Small intestine (tissue), 7 donors: ENCODE measurements around the gene JPT1. TPM values are rescaled to one million over a fixed set of nuclear protein-coding genes. Genes with fewer than 3 reads are reported as not detected.

Experiments
- DNase-seq, 2 donors: peaks; one replicate each; pipeline versions ENCODE4 v3.0.0 to v3.0.0-alpha.2; 2013
- FAIRE-seq: peaks from 2 replicates; lab custom pipeline; 2012; peaks lifted over from hg19 to GRCh38; lab: Jason Lieb, UNC
- H3K27ac ChIP-seq, 3 donors: one replicate each; pipeline ENCODE4 v1.5.1; 2013; ENCODE audit warnings: low read length in 2 of 3, mild to moderate bottlenecking in 2 of 3, control low read depth in 1 of 3, inconsistent platforms in 1 of 3, low read depth in 1 of 3, moderate library complexity in 1 of 3
- H3K27me3 ChIP-seq, 3 donors: one replicate each; pipeline ENCODE4 v1.6.1; 2013; ENCODE audit warnings: low read length in 3 of 3, inconsistent platforms in 1 of 3; ENCODE audit not compliant: control insufficient read depth in 3 of 3, insufficient read depth in 3 of 3
- H3K36me3 ChIP-seq, 3 donors: one replicate each; pipeline ENCODE4 v1.6.1; 2013; ENCODE audit warnings: low read length in 3 of 3, inconsistent platforms in 1 of 3, low read depth in 1 of 3, mild to moderate bottlenecking in 1 of 3, moderate library complexity in 1 of 3; ENCODE audit not compliant: control insufficient read depth in 3 of 3, insufficient read depth in 2 of 3
- H3K4me1 ChIP-seq, 3 donors: one replicate each; pipeline ENCODE4 v1.6.1; 2013; ENCODE audit warnings: low read length in 2 of 3, inconsistent platforms in 1 of 3, low read depth in 1 of 3, mild to moderate bottlenecking in 1 of 3, moderate library complexity in 1 of 3; ENCODE audit not compliant: control insufficient read depth in 3 of 3, insufficient read depth in 2 of 3
- H3K4me3 ChIP-seq, 3 donors: one replicate each; pipeline ENCODE4 v1.5.1; 2013; ENCODE audit warnings: low read length in 3 of 3, control low read depth in 1 of 3, inconsistent platforms in 1 of 3, low read depth in 1 of 3, mild to moderate bottlenecking in 1 of 3, moderate library complexity in 1 of 3
- H3K9me3 ChIP-seq, 2 donors: one replicate each; pipeline ENCODE4 v1.6.1; 2013; ENCODE audit warnings: low read depth in 1 of 2, low read length in 1 of 2; ENCODE audit not compliant: control insufficient read depth in 2 of 2, insufficient read depth in 1 of 2
- WGBS, 3 donors: extraction: QIAGEN DNeasy Blood & Tissue Kit; methylation state at CpG; one replicate each; pipeline ENCODE4 v1.1.7; 2013; 5-methylcytosine and 5-hydroxymethylcytosine counted together
- polyA plus RNA-seq, 4 donors: library from polyadenylated mRNA; stranded (reverse) in 3 of 4; unstranded in 1 of 4; fragments of 200-250 nt in 3 of 4; fragments of 120-200 nt in 1 of 4; gene quantifications; one replicate each; pipeline versions ENCODE4 v1.2.1 to v1.2.3, GENCODE V29; 2013
- donor health status: healthy with polysubstance abuse.
- donor health status: control.
- donor health status: control.
- donor health status: Bipolar disorder and iron deficiency.
- donor health status: healthy.

JPT1 gene
- polyA plus RNA-seq, 4 donors: 79.0 to 758 (median 413) TPM

GRCh38 chr17:75125984-75126383 is 28.3 kb downstream of the JPT1 start:
- peaks cover 0 to 54% (median 3%) of the 10 kb centered on the region in 3 donors for H3K36me3 ChIP-seq
- peaks cover 0 to 31% (median 6%) of the 10 kb centered on the region in 3 donors for H3K4me1 ChIP-seq
- H3K27me3 ChIP-seq: no peaks in the 10 kb centered on the region
- 50 to 83% (median 64%) methylated on average over 3 of the region's 3 CpGs for WGBS, 3 donors
- H3K4me3 ChIP-seq: no peak overlapping the region
- no peak for DNase-seq
- FAIRE-seq: no peak
- no peak overlapping the region for H3K27ac ChIP-seq
- H3K9me3 ChIP-seq: no peaks in the 10 kb centered on the region

- 42 to 80% (median 57%) methylated on average over 4 of the region's 4 CpGs for WGBS, 3 donors
- Histone ChIP-seq H3K4me1 (peaks cover 0 to 23% (median 6%) of the 10 kb centered on the region in 3 donors), H3K4me3 (peak overlapping the region in 1 of 3 donors; percentile 6), H3K27me3 (no peaks in the 10 kb centered on the region), H3K9me3 (no peaks in the 10 kb centered on the region), H3K27ac (peak overlapping the region; percentile 96 to 98 (median 96)), H3K36me3 (peaks cover 0 to 50% (median 3%) of the 10 kb centered on the region in 3 donors)
- FAIRE-seq (no peak), DNase-seq (no peak)
Observed at GRCh38 chr17:75124819-75125162, 29.5 kb downstream of the JPT1 start.

GRCh38 chr17:75124041-75124818 is 30.1 kb downstream of the JPT1 start:
- peak overlapping the region; percentile 96 to 98 (median 96) for H3K27ac ChIP-seq
- no peaks in the 10 kb centered on the region for H3K27me3 ChIP-seq
- no peaks in the 10 kb centered on the region for H3K9me3 ChIP-seq
- peak overlapping the region in 1 of 3 donors; percentile 6 for H3K4me3 ChIP-seq
- WGBS, 3 donors: 21 to 47% (median 32%) methylated on average over 19 of the region's 19 CpGs
- peaks cover 0 to 46% (median 1%) of the 10 kb centered on the region in 3 donors for H3K36me3 ChIP-seq
- DNase-seq: peak; percentile 97 to 99
- no peak for FAIRE-seq
- H3K4me1 ChIP-seq: peaks cover 0 to 24% (median 6%) of the 10 kb centered on the region in 3 donors

- WGBS, 3 donors: 92 to 95% (median 94%) methylated on average over 14 of the region's 14 CpGs
- H3K9me3 ChIP-seq: no peaks in the 10 kb centered on the region
- peaks cover 2 to 22% (median 3%) of the 10 kb centered on the region in 3 donors for H3K4me1 ChIP-seq
- DNase-seq: no peak
- no peaks in the 10 kb centered on the region for H3K27me3 ChIP-seq
- H3K36me3 ChIP-seq: peaks cover 0 to 45% (median 0%) of the 10 kb centered on the region in 3 donors
- peak overlapping the region in 1 of 3 donors; percentile 72 for H3K27ac ChIP-seq
- FAIRE-seq: no peak
- H3K4me3 ChIP-seq: no peak overlapping the region
Observed at GRCh38 chr17:75118307-75118706, 36.0 kb downstream of the JPT1 start.

GRCh38 chr17:75116737-75117136 is 37.6 kb downstream of the JPT1 start:
- Histone ChIP-seq H3K27me3 (no peaks in the 10 kb centered on the region), H3K36me3 (peaks cover 0 to 47% (median 0%) of the 10 kb centered on the region in 3 donors), H3K4me1 (peaks cover 2 to 22% (median 3%) of the 10 kb centered on the region in 3 donors), H3K9me3 (no peaks in the 10 kb centered on the region), H3K27ac (no peak overlapping the region), H3K4me3 (no peak overlapping the region)
- FAIRE-seq (no peak), DNase-seq (no peak)
- WGBS, 3 donors: 69 to 90% (median 89%) methylated on average over 9 of the region's 9 CpGs

- H3K27ac ChIP-seq: no peak overlapping the region
- no peaks in the 10 kb centered on the region for H3K27me3 ChIP-seq
- H3K36me3 ChIP-seq: peaks cover 0 to 43% (median 0%) of the 10 kb centered on the region in 3 donors
- FAIRE-seq (no peak), DNase-seq (no peak)
- peaks cover 2 to 25% (median 3%) of the 10 kb centered on the region in 3 donors for H3K4me1 ChIP-seq
- no peak overlapping the region for H3K4me3 ChIP-seq
- no peaks in the 10 kb centered on the region for H3K9me3 ChIP-seq
Observed at GRCh38 chr17:75115555-75115954, 38.8 kb downstream of the JPT1 start.

GRCh38 chr17:75114552-75115314 is 39.6 kb downstream of the JPT1 start:
- Histone ChIP-seq H3K4me1 (peaks cover 2 to 27% (median 3%) of the 10 kb centered on the region in 3 donors), H3K36me3 (peaks cover 0 to 37% (median 0%) of the 10 kb centered on the region in 3 donors), H3K9me3 (no peaks in the 10 kb centered on the region), H3K4me3 (peak overlapping the region in 2 of 3 donors; percentile 53 to 55), H3K27ac (peak overlapping the region; percentile 74 to 93 (median 75)), H3K27me3 (no peaks in the 10 kb centered on the region)
- DNase-seq (no peak), FAIRE-seq (no peak)
- WGBS, 3 donors: 38 to 44% (median 39%) methylated on average over 19 of the region's 19 CpGs

- no peak for FAIRE-seq
- H3K4me1 ChIP-seq: peaks cover 2 to 29% (median 5%) of the 10 kb centered on the region in 3 donors
Observed at GRCh38 chr17:75113798-75114551, 40.3 kb downstream of the JPT1 start.

More at GRCh38 chr17:75113798-75114551, 40.3 kb downstream of the JPT1 start:
- Histone ChIP-seq H3K36me3 (peaks cover 0 to 36% (median 0%) of the 10 kb centered on the region in 3 donors), H3K27me3 (no peaks in the 10 kb centered on the region), H3K4me3 (peak overlapping the region in 2 of 3 donors; percentile 53 to 55), H3K9me3 (no peaks in the 10 kb centered on the region), H3K27ac (peak overlapping the region; percentile 74 to 93 (median 75))
- WGBS, 3 donors: 0 to 2% (median 2%) methylated on average over 20 to 22 of the region's 22 CpGs
- peak; percentile 95 to 96 for DNase-seq
